Large intestine (tissue), 3 donors: ENCODE results near the gene SELENOO. TPM values are rescaled to one million over a fixed set of nuclear protein-coding genes. Genes with fewer than 3 reads are reported as not detected.

Source experiments
- DNase-seq, 2 donors: peaks; one replicate each; pipeline versions ENCODE4 v3.0.0 to v3.0.0-alpha.2; 2013
- H3K27ac ChIP-seq: one replicate; pipeline ENCODE4 v1.5.1; 2013; ENCODE audit warnings: low read length
- H3K27me3 ChIP-seq: 2 replicates; pipeline ENCODE4 v1.6.1; 2013; ENCODE audit warnings: low read length; ENCODE audit not compliant: control insufficient read depth, insufficient read depth
- H3K36me3 ChIP-seq: 2 replicates; pipeline ENCODE4 v1.6.1; 2013; ENCODE audit warnings: low read length; ENCODE audit not compliant: control insufficient read depth, insufficient read depth
- H3K4me1 ChIP-seq: one replicate; pipeline ENCODE4 v1.6.1; 2013; ENCODE audit warnings: low read length; ENCODE audit not compliant: control insufficient read depth, insufficient read depth
- H3K4me3 ChIP-seq: one replicate; pipeline ENCODE4 v1.5.1; 2013; ENCODE audit warnings: low read length
- H3K9me3 ChIP-seq: one replicate; pipeline ENCODE4 v1.6.1; 2013; ENCODE audit warnings: mild to moderate bottlenecking, low read depth, low read length, moderate library complexity; ENCODE audit not compliant: control insufficient read depth
- WGBS: methylation state at CpG from one replicate; pipeline ENCODE4 v1.1.5; 2013; ENCODE audit warnings: low lambda C conversion rate; ENCODE audit not compliant: insufficient coverage; 5-methylcytosine and 5-hydroxymethylcytosine counted together
- polyA plus RNA-seq: library from polyadenylated mRNA; unstranded; fragments of 120-200 nt; gene quantifications from one replicate; pipeline ENCODE4 v1.2.1, GENCODE V29; 2013

Gene SELENOO
- polyA plus RNA-seq, 1 donor = 44.4 TPM

- no peaks in the 10 kb centered on the region for H3K9me3 ChIP-seq
- H3K27me3 ChIP-seq = no peaks in the 10 kb centered on the region
- DNase-seq = peak in 1 of 2 donors; percentile 25
- peak overlapping the region; percentile 66 for H3K27ac ChIP-seq
- H3K4me1 ChIP-seq = peaks cover 19% of the 10 kb centered on the region
- no CpG with 5 or more reads among the region's 53 CpGs for WGBS
- peak overlapping the region; percentile 67 for H3K4me3 ChIP-seq
- H3K36me3 ChIP-seq = peaks cover 33% of the 10 kb centered on the region
Observed at GRCh38 chr22:50245214-50246072, 44.6 kb downstream of the SELENOO start.

- no peak overlapping the region for H3K27ac ChIP-seq
- H3K27me3 ChIP-seq = no peaks in the 10 kb centered on the region
- H3K9me3 ChIP-seq = no peaks in the 10 kb centered on the region
- peaks cover 20% of the 10 kb centered on the region for H3K4me1 ChIP-seq
- no peak for DNase-seq
- 90% methylated on average over 3 of the region's 20 CpGs for WGBS
- peaks cover 33% of the 10 kb centered on the region for H3K36me3 ChIP-seq
- H3K4me3 ChIP-seq = no peak overlapping the region
Observed at GRCh38 chr22:50246242-50247175, 45.7 kb downstream of the SELENOO start.

GRCh38 chr22:50247748-50248147 lies 46.9 kb downstream of the SELENOO start:
- H3K4me1 ChIP-seq = peaks cover 20% of the 10 kb centered on the region
- peaks cover 33% of the 10 kb centered on the region for H3K36me3 ChIP-seq
- H3K9me3 ChIP-seq = no peaks in the 10 kb centered on the region
- H3K4me3 ChIP-seq = no peak overlapping the region
- no peak overlapping the region for H3K27ac ChIP-seq
- H3K27me3 ChIP-seq = no peaks in the 10 kb centered on the region
- WGBS = no CpG with 5 or more reads among the region's 16 CpGs
- DNase-seq = peak in 1 of 2 donors; percentile 68

- Histone ChIP-seq H3K27me3 (no peaks in the 10 kb centered on the region), H3K36me3 (peaks cover 33% of the 10 kb centered on the region), H3K27ac (no peak overlapping the region), H3K4me3 (no peak overlapping the region), H3K9me3 (no peaks in the 10 kb centered on the region), H3K4me1 (peaks cover 20% of the 10 kb centered on the region)
- WGBS = no CpG with 5 or more reads among the region's 29 CpGs
- DNase-seq = no peak
Observed at GRCh38 chr22:50248196-50249081, 47.6 kb downstream of the SELENOO start.

- Histone ChIP-seq H3K27me3 (no peaks in the 10 kb centered on the region), H3K36me3 (peaks cover 33% of the 10 kb centered on the region), H3K4me1 (peaks cover 15% of the 10 kb centered on the region), H3K27ac (no peak overlapping the region), H3K4me3 (no peak overlapping the region), H3K9me3 (no peaks in the 10 kb centered on the region)
- no CpG with 5 or more reads among the region's 32 CpGs for WGBS
- no peak for DNase-seq
Observed at GRCh38 chr22:50249341-50250248, 48.8 kb downstream of the SELENOO start.

- no CpG with 5 or more reads among the region's 11 CpGs for WGBS
- Histone ChIP-seq H3K4me1 (peaks cover 15% of the 10 kb centered on the region), H3K27me3 (no peaks in the 10 kb centered on the region), H3K27ac (no peak overlapping the region), H3K4me3 (peak overlapping the region; percentile 73), H3K36me3 (peaks cover 33% of the 10 kb centered on the region), H3K9me3 (no peaks in the 10 kb centered on the region)
- DNase-seq = no peak
Observed at GRCh38 chr22:50250249-50250554, 49.4 kb downstream of the SELENOO start.

- Histone ChIP-seq H3K4me1 (peaks cover 11% of the 10 kb centered on the region), H3K9me3 (no peaks in the 10 kb centered on the region), H3K36me3 (peaks cover 29% of the 10 kb centered on the region), H3K27me3 (no peaks in the 10 kb centered on the region), H3K27ac (peak within 1 kb of the TSS; percentile 42), H3K4me3 (peak within 1 kb of the TSS; percentile 73)
- no CpG with 5 or more reads among the region's 81 CpGs for WGBS
- DNase-seq = peak; percentile 82 to 86
Observed at GRCh38 chr22:50250555-50251476, 50.0 kb downstream of the SELENOO start, which contains the start of gene HDAC10. Gene HDAC10 (minus strand): TSS chr22:50251265. CDS start chr22:50251032, 233 bp downstream.

GRCh38 chr22:50251477-50252081 lies 50.8 kb downstream of the SELENOO start:
- peaks cover 22% of the 10 kb centered on the region for H3K36me3 ChIP-seq
- H3K27me3 ChIP-seq = no peaks in the 10 kb centered on the region
- H3K4me3 ChIP-seq = peak overlapping the region; percentile 73
- H3K27ac ChIP-seq = no peak overlapping the region
- H3K4me1 ChIP-seq = peaks cover 8% of the 10 kb centered on the region
- no peak for DNase-seq
- WGBS = no CpG with 5 or more reads among the region's 36 CpGs
- no peaks in the 10 kb centered on the region for H3K9me3 ChIP-seq
